Gastrocnemius medialis (tissue), 4 donors: Measurements from ENCODE around the gene TYW1B.
"Not testable (repeated sequence)": the region's sequence is repeated elsewhere in the genome, so short reads cannot be mapped to it uniquely, and the experiment has no call there.

Source experiments
- CTCF ChIP-seq, 5 experiments: fragments of 450-650 bp in 3 of 5; fragments of 200-600 bp in 2 of 5; sonication (generic) in 2 of 5; IDR thresholded peaks in 4 of 5; conservative IDR thresholded peaks in 1 of 5; 1 replicate in 4 of 5; 2 replicates in 1 of 5; pipeline ENCODE4 v1.5.1; 2016 to 2019; ENCODE audit warnings: antibody characterized with exemption in 5 of 5, mild to moderate bottlenecking in 3 of 5, moderate library complexity in 3 of 5
- POLR2A ChIP-seq, 2 donors: fragments of 450-650 bp; IDR thresholded peaks; one replicate each; pipeline ENCODE4 v1.6.1; 2017; ENCODE audit warnings: antibody characterized with exemption in 2 of 2, mild to moderate bottlenecking in 2 of 2, moderate library complexity in 2 of 2

- TF ChIP-seq CTCF (IDR thresholded peaks at IDR 0.05 in 4 of 5, conservative IDR thresholded peaks at IDR 0.05 in 1 of 5); POLR2A (IDR thresholded peaks at IDR 0.05): not testable (repeated sequence)
Measured at GRCh38 chr7:72753229-72753628, 74.8 kb downstream of the TYW1B start.
